Neuron (in vitro differentiated cells): ENCODE results near the gene RNU6-8.
A peak's percentile ranks its signal among the peaks of the same experiment; 100 is the strongest.

Experiments
- H2AFZ ChIP-seq: one replicate; pipeline ENCODE4 v1.6.1; 2013; ENCODE audit warnings: low read depth, mild to moderate bottlenecking, inconsistent platforms, low read length, moderate library complexity
- H3K27me3 ChIP-seq: one replicate; pipeline ENCODE4 v1.6.1; 2013; ENCODE audit warnings: low read length; ENCODE audit not compliant: insufficient read depth
- H3K36me3 ChIP-seq: one replicate; pipeline ENCODE4 v1.6.1; 2013; ENCODE audit warnings: low read length; ENCODE audit not compliant: insufficient read depth
- H3K4me1 ChIP-seq: one replicate; pipeline ENCODE4 v1.6.1; 2013; ENCODE audit warnings: low read length; ENCODE audit not compliant: insufficient read depth
- H3K4me3 ChIP-seq: 2 replicates; pipeline ENCODE4 v1.5.1; 2013; ENCODE audit warnings: mild to moderate bottlenecking, low read length, moderate library complexity
- H3K9me3 ChIP-seq: one replicate; pipeline ENCODE4 v1.6.1; 2013; ENCODE audit warnings: low read length

The RNU6-8 gene

DNA sequence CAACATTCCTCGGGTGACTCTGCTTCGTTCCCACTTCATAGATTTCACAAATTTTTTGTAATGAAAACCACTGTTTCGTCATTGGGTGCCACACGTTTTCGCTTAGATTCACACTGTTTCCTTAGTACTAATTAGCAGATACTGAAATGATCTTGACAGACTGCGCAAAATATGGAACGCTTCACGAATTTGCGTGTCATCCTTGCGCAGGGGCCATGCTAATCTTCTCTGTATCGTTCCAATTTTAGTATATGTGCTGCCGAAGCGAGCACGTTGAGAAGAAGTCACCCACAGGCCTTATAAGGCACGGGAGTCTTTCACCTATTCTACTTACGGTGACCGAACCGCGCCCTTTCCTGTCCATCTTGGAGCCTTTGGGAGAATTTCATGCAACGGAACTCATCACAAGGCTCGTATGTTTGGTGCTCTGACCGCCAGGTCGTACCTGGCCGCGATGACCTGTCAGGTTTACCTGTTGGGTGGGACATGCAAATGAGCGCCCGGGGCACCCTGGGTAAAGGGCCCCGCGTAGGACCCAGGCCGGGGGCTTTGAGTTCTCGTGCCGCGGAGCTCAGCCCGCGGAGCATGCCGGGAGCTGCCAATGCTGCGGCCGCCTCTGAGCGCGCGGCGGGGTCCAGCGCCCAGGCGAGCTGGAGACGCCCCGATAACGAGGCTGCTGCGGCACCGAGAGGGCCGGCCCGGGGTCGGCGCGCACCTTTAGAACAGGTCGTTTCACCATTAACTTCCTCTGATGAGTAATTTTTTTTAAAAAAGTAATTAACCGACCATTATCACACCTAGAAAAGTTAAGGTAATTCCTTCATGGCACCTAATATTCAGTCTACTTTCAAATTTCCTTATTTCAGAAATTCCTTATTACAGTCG, at the start of gene RNU6-8:
RNU6-8 (minus strand) TSS at position 272 of the 885 bp plus-strand sequence.
- Histone ChIP-seq H3K36me3 (no peaks in the 10 kb centered on the region), H2AFZ (peak within 1 kb of the TSS; percentile 98), H3K27me3 (peaks cover 4% of the 10 kb centered on the region), H3K4me1 (peaks cover 10% of the 10 kb centered on the region), H3K9me3 (no peaks in the 10 kb centered on the region), H3K4me3 (peak within 1 kb of the TSS; percentile 77)

DNA sequence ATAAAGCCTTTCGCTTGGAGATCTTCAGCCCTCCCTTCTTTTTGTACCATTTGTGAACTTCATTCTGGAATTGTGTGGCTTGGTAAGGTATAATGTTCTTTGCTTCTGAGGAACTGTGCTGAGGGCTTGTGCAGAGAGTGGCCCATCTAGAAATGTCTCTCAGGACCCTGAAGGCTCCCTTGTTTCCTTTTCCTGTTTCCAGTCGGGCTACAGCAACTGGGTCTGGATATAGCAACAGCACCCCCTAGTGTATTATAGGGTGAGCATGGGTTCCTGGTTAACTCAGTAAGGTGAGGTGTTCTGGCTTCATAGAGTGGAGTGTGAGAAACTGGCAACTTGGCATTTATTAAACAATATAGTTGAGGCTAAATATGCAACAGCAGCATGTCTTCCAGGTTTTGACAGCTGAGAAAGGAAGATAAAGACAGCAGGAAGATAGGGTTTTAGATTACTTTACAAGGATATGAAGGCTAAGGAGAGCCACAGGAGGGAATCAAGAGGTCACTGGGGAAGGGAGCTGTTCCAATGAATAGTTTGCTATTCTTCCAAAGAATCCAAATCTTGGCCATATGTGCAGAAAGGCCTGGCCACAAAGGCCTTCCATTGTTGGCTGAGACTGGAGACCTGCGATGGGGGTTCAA, 49.1 kb upstream of the RNU6-8 start:
- Histone ChIP-seq H3K27me3 (no peaks in the 10 kb centered on the region), H3K4me1 (peaks cover 13% of the 10 kb centered on the region), H3K9me3 (no peaks in the 10 kb centered on the region), H3K36me3 (no peaks in the 10 kb centered on the region), H3K4me3 (no peak overlapping the region), H2AFZ (peak overlapping the region; percentile 67)

DNA sequence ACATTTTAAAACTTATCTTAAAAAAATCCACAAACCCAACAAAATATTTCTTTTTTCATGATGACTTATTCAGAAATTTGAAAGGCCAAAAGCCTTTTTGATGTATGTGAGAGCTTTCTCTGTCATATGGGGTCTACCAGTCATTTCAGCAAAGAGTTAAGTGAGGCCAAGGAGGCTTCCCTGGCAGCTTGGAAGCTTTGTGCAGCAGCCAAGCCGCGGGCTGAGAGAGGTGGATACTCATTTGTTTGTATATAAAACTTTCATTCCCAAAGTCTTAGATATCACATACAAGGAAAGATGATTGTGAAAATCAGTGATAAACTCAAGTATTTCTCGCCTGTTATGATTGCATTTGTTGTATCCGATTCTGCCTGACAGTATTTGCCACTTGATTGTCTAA, 48.5 kb upstream of the RNU6-8 start:
- no peaks in the 10 kb centered on the region for H3K36me3 ChIP-seq
- H3K4me3 ChIP-seq: no peak overlapping the region
- H3K9me3 ChIP-seq: no peaks in the 10 kb centered on the region
- peak overlapping the region; percentile 67 for H2AFZ ChIP-seq
- peaks cover 13% of the 10 kb centered on the region for H3K4me1 ChIP-seq
- H3K27me3 ChIP-seq: peaks cover 3% of the 10 kb centered on the region

DNA sequence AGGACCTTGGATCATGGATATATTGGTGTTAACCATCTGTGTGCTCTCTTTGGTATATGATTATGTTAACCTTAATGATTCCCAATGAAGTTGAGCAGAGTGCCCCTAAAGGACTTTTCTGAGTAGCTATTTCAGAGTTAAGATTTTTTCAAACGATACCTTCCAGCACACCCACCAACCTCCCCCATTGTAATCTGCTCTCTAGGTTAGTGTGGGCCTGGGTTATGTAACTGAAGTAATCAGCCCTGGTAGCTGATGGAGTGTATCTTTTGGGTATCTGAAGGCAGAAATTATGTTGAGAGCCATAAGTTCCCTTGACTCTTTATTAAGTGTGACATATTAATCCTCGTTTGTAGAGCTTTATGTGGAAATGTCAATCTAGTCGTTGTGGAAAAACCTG, 47.6 kb upstream of the RNU6-8 start:
- Histone ChIP-seq H3K4me3 (no peak overlapping the region), H3K4me1 (peaks cover 13% of the 10 kb centered on the region), H3K27me3 (peaks cover 4% of the 10 kb centered on the region), H3K36me3 (no peaks in the 10 kb centered on the region), H2AFZ (no peak overlapping the region), H3K9me3 (no peaks in the 10 kb centered on the region)

DNA sequence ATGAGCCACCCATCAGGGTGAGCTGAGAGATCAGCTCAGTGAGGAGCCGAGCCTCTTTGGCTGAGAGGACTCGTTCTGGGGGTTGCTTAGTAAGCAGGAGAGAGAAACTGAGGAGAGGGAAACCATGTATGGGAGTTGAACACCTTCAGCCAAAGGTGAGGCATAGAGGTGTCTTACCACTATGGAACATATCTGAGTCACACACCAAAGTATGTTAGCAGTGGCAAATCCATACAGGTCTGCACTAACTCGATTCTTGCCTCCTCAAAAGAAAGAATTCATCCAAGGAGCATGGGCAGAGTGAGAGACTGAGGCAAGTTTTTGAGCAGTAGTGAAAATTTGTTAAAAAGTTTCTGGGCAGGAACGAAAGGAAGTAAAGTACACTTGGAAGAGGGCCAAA, 46.7 kb upstream of the RNU6-8 start:
- peaks cover 8% of the 10 kb centered on the region for H3K4me1 ChIP-seq
- H3K27me3 ChIP-seq: peaks cover 6% of the 10 kb centered on the region

DNA sequence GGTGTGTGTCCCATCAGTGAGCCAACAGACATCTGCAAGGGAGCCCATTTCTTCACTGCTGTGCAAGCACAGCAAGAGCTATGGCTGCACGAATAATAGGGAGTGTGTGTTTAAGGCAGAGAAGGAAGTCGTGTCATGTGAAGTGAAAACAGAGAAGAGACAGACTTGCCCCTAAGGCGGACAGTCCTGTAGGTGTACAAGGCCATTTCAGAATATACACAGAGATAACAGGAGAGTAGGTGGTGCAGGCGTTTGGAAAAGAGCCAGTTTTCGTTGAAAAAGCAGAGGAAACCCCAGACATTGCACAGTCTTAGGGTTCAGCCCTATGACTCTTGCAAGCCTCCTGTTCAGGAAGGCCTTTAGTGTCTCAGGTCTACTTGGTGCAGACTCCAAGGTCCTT, 46.3 kb upstream of the RNU6-8 start:
- Histone ChIP-seq H3K27me3 (peaks cover 6% of the 10 kb centered on the region), H3K4me1 (peaks cover 8% of the 10 kb centered on the region), H3K36me3 (no peaks in the 10 kb centered on the region), H3K4me3 (no peak overlapping the region), H3K9me3 (no peaks in the 10 kb centered on the region), H2AFZ (no peak overlapping the region)

More for the DNA sequence above, 46.7 kb upstream of the RNU6-8 start:
- Histone ChIP-seq H3K4me3 (no peak overlapping the region), H3K36me3 (no peaks in the 10 kb centered on the region), H3K9me3 (no peaks in the 10 kb centered on the region), H2AFZ (no peak overlapping the region)

DNA sequence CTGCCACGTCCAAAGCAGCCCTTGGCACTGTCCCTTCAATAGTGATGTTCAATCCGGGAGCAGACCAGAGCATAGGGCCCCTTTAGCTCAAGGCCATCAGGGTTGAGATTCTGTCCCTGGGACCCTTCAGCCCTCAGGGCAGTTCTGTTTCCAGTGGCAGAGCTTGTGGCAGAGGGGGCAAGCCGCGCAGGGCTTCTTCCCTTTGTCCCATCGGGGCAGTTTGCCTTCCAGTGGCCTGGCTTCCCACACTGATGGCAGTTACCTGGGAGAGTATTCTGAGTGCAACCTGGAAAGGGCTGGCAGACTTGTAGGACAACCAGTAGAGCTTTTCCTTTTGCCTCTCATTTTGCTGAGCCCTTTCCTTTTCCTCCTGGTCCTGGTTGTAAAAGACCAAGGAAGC, 43.7 kb upstream of the RNU6-8 start:
- no peaks in the 10 kb centered on the region for H3K9me3 ChIP-seq
- no peaks in the 10 kb centered on the region for H3K36me3 ChIP-seq
- H2AFZ ChIP-seq: no peak overlapping the region
- H3K27me3 ChIP-seq: peaks cover 9% of the 10 kb centered on the region
- no peak overlapping the region for H3K4me3 ChIP-seq
- H3K4me1 ChIP-seq: peaks cover 3% of the 10 kb centered on the region

DNA sequence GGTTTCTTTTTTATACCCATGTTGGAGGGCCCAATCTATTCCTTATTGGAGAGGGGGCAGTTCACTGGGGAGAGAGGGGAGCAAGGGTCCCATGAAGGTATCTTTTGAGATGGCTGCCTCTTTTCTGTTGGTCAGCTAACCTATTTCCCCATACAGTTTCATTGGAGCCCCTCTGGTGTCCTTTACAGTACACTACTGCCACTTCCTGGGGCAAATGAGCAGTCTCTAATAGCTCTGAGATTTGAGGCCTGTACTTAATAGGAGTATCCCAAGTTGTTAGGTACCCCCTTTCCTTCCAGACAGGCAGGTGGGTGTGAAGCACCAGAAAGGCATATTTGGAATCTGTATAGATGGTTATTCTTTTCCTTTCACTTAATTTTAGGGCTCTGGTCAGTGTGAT, 41.3 kb upstream of the RNU6-8 start:
- Histone ChIP-seq H3K27me3 (peaks cover 9% of the 10 kb centered on the region), H3K36me3 (no peaks in the 10 kb centered on the region), H3K4me3 (no peak overlapping the region), H2AFZ (no peak overlapping the region), H3K9me3 (no peaks in the 10 kb centered on the region), H3K4me1 (no peaks in the 10 kb centered on the region)

DNA sequence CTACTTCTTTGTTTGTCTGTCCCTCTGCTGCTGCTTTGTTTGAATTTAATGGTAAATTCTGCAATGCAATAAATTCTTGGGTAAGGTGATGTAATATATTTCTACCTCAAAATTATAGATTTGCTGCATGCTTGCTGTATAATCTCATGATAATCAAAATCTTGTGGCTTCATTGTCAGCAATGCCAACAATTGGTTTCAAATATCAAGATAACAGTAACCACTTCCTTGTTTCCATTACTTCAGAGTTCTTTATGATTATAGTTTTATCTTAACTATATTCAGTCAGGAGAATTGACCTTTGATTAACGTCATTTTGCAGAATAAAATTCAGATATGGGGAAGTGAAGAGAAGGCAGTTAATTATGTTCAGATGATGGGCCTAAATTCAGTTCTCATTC, 30.2 kb upstream of the RNU6-8 start:
- Histone ChIP-seq H2AFZ (no peak overlapping the region), H3K27me3 (no peaks in the 10 kb centered on the region), H3K36me3 (no peaks in the 10 kb centered on the region), H3K4me1 (no peaks in the 10 kb centered on the region), H3K4me3 (no peak overlapping the region), H3K9me3 (no peaks in the 10 kb centered on the region)

DNA sequence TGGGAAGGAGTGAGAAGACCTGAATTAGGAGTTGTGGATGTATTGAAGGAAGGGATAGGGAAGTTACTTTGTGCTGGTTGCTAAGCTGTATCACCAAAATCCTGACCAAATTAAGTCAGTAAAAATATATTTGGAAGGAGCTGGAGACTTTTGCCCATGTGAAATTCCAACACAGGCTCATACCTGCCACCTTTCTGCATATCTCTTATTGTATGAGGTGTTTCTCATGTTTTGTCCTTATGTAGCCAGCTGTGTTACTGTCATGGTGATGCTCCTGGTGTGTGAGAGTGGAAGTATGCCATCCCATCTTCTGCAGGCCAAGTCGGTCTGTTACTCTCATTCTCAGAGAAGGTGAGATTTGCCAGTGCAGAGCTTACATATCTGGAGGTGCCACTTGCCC, 29.4 kb upstream of the RNU6-8 start:
- H3K27me3 ChIP-seq: no peaks in the 10 kb centered on the region
- H2AFZ ChIP-seq: no peak overlapping the region
- H3K9me3 ChIP-seq: no peaks in the 10 kb centered on the region
- H3K4me3 ChIP-seq: no peak overlapping the region
- no peaks in the 10 kb centered on the region for H3K36me3 ChIP-seq
- H3K4me1 ChIP-seq: no peaks in the 10 kb centered on the region

DNA sequence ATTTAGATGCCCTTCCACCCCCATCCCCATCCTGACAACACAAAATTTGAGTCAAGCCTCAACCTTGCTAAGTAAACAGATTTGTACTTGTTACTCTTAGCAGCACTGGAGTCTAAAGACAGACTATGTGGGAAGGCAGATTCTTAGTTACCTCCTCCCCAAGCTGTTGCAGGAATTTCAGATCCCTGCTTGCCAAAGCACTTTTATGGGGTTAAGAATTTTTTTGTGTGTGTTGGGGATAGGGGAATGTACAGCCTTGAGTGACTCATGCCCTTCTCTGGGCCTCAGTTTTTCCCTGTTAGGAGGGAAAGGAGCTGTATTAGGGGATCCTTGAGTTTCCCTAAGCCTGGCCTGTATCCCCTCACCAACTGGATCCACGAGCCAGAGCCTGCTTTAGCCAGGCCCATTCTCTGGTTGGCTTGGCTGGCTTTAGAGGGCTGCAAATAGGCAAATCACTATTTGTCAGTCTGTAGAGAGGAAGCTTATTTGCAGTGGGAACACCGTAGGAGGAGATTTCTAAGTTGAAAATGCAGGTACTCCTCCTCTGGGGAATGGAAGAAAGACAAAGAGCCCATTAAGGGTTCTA, 27.7 kb upstream of the RNU6-8 start:
- Histone ChIP-seq H2AFZ (no peak overlapping the region), H3K27me3 (no peaks in the 10 kb centered on the region), H3K4me1 (no peaks in the 10 kb centered on the region), H3K9me3 (no peaks in the 10 kb centered on the region), H3K36me3 (no peaks in the 10 kb centered on the region), H3K4me3 (no peak overlapping the region)

DNA sequence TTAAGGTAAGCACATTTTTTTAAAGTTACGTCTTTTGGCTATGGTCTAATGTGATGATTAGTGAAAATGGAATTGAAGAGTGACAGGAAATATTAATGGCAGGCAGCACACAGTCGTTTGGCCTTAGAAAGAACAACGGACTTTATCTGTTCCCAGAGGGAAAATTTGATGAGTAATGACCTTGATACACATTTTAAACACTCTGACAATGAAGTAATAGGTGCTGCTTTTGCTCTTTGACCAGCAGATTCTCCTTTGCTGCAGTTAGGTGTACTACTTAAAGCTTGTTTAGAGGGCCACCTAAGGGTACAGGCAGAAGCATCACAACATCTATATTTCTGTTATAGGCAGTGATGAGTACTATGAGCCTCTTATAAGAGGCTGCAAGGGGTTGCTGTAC, 27.1 kb upstream of the RNU6-8 start:
- Histone ChIP-seq H3K27me3 (no peaks in the 10 kb centered on the region), H2AFZ (no peak overlapping the region), H3K36me3 (no peaks in the 10 kb centered on the region), H3K4me3 (no peak overlapping the region), H3K4me1 (peaks cover under 1% of the 10 kb centered on the region), H3K9me3 (no peaks in the 10 kb centered on the region)

DNA sequence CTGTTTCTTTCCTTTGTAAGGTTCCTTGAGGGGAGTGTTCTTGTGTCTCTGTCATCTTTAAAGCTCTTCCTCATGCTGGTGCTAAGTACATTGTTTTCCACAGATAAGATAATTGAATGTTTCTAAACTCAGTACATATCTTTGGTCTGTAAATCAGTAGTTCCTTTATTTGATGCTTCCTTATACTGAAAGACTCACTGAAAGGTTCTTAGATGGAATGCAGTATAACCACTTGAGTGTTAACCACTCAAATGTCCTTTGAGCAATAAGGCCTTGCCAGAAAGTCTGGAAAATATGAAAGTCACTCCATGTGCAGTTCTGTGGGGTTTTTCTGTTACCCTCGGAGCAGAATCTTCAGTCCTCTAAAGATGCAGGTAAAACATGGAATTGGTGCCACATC, 23.0 kb upstream of the RNU6-8 start:
- Histone ChIP-seq H3K9me3 (no peaks in the 10 kb centered on the region), H3K4me1 (peaks cover 5% of the 10 kb centered on the region), H3K4me3 (no peak overlapping the region), H3K36me3 (no peaks in the 10 kb centered on the region), H2AFZ (no peak overlapping the region), H3K27me3 (no peaks in the 10 kb centered on the region)
